ENCODE data around the gene KLF16. TPM values are rescaled to one million over a fixed set of nuclear protein-coding genes. Genes with fewer than 3 reads are reported as not detected.
A peak's percentile ranks its signal among the peaks of the same experiment; 100 is the strongest.

Gene KLF16
- total and polyA plus RNA-seq, 9 of the 15 experiments (the other 6 are each of a cell fraction or from before 2014, with no cell fraction given): 0.04 to 60.4 (median 6.8) TPM

- TF ChIP-seq CREB1 (IDR thresholded peaks at IDR 0.05) (no peak), CREB1 (CRISPR knock-in tag; IDR thresholded peaks at IDR 0.05) (peak; percentile 58; the same call in 1 of the 2 replicates), ZNF384 (IDR thresholded peaks at IDR 0.05; ENCODE audit: low read depth, low read length) (0 out of 2 replicates have a peak, but pooled peaks have one; percentile 50), CXXC5 (CRISPR knock-in tag; IDR thresholded peaks at IDR 0.05) (peak; percentile 41), ZMIZ1 (IDR thresholded peaks at IDR 0.05; ENCODE audit: low read depth in 2 of 2, low read length in 2 of 2) (no peak), ZNF592 (IDR thresholded peaks at IDR 0.05) (peak; percentile 40; the same call in 1 of the 2 replicates), ZNF143 (CRISPR knock-in tag; IDR thresholded peaks at IDR 0.05) (peak; percentile 48; the same call in 1 of the 2 replicates), TCF3 (CRISPR knock-in tag; IDR thresholded peaks at IDR 0.05) (peak; percentile 2; the same call in 1 of the 2 replicates), NEUROD1 (IDR thresholded peaks at IDR 0.05; ENCODE audit: borderline replicate concordance, low read depth, low read length, partially characterized antibody) (no peak), FOXK1 (CRISPR knock-in tag; IDR thresholded peaks at IDR 0.05; ENCODE audit: borderline replicate concordance) (0 out of 2 replicates have a peak, but pooled peaks have one; percentile 27), CTCFL (IDR thresholded peaks at IDR 0.05; ENCODE audit: borderline replicate concordance, insufficient read depth, low read depth, low read length, poor library complexity, severe bottlenecking) (peak; percentile 96), ZNF644 (tag; IDR thresholded peaks at IDR 0.05; ENCODE audit: low read depth) (no peak), ZNF511 (CRISPR knock-in tag; IDR thresholded peaks at IDR 0.05) (peak; percentile 40), HINFP (tag; conservative IDR thresholded peaks at IDR 0.05; ENCODE audit: low read depth) (no peak), SMARCA4 (IDR thresholded peaks at IDR 0.05) (0 out of 2 replicates have a peak, but pooled peaks have one; percentile 23)
These were observed 25.7 kb downstream of the KLF16 start (continued) for GRCh38 chr19:1837625-1838105.
